DOHH2 (cell line): ENCODE results near the gene HOXA6.

Experiments used
- H3F3A ChIP-seq: fragments of 200-600 bp; sonication (generic), shearing (Covaris generic); 2 replicates; pipeline ENCODE4 v1.6.0; 2016; ENCODE audit warnings: antibody characterized with exemption, mild to moderate bottlenecking; ENCODE audit not compliant: control insufficient read depth, insufficient read depth
- H3K27ac ChIP-seq: fragments of 200-600 bp; sonication (generic); 2 replicates; pipeline ENCODE4 v1.5.1; 2014; ENCODE audit warnings: low read depth, mild to moderate bottlenecking, low read length, moderate library complexity
- H3K27me3 ChIP-seq: fragments of 200-600 bp; sonication (generic); 2 replicates; pipeline ENCODE4 v1.6.1; 2014; ENCODE audit warnings: mild to moderate bottlenecking, low read length, mixed read lengths; ENCODE audit not compliant: control insufficient read depth
- H3K36me3 ChIP-seq: fragments of 200-600 bp; sonication (generic); 2 replicates; pipeline ENCODE4 v1.6.1; 2014; ENCODE audit warnings: mild to moderate bottlenecking, low read length, moderate library complexity, mixed read lengths; ENCODE audit not compliant: control insufficient read depth
- H3K4me1 ChIP-seq: fragments of 200-600 bp; sonication (generic); 2 replicates; pipeline ENCODE4 v1.6.1; 2014; ENCODE audit warnings: mild to moderate bottlenecking, low read length, mixed read lengths; ENCODE audit not compliant: control insufficient read depth
- H3K4me2 ChIP-seq: fragments of 200-600 bp; sonication (generic); 2 replicates; pipeline ENCODE4 v1.6.0; 2014; ENCODE audit warnings: mild to moderate bottlenecking, low read length, moderate library complexity
- H3K4me3 ChIP-seq: fragments of 200-600 bp; sonication (generic); 2 replicates; pipeline ENCODE4 v1.5.1; 2014; ENCODE audit warnings: mild to moderate bottlenecking, low read length, mixed read lengths
- H3K79me2 ChIP-seq: fragments of 200-600 bp; sonication (generic); 2 replicates; pipeline ENCODE4 v1.6.1; 2014; ENCODE audit warnings: mild to moderate bottlenecking, low read length, mixed read lengths; ENCODE audit not compliant: control insufficient read depth
- H3K9me2 ChIP-seq: fragments of 200-600 bp; sonication (generic); replicated peaks from 2 replicates; pipeline ENCODE4 v1.6.1; 2014; ENCODE audit warnings: mild to moderate bottlenecking, low read length, mixed read lengths; ENCODE audit not compliant: control insufficient read depth
- H3K9me3 ChIP-seq: fragments of 200-600 bp; sonication (generic); 2 replicates; pipeline ENCODE4 v1.6.1; 2014; ENCODE audit warnings: antibody characterized with exemption, low read length, mixed read lengths; ENCODE audit not compliant: control insufficient read depth, insufficient read depth
- H4K20me1 ChIP-seq: fragments of 200-600 bp; sonication (generic); 2 replicates; pipeline ENCODE4 v1.6.0; 2014; ENCODE audit warnings: low read depth, mild to moderate bottlenecking, antibody characterized with exemption, low read length, moderate library complexity; ENCODE audit not compliant: control insufficient read depth, insufficient read depth
- EZH2phosphoT487 ChIP-seq: fragments of 200-600 bp; sonication (generic); IDR thresholded peaks from 2 replicates; pipeline ENCODE4 v1.6.1; 2017; ENCODE audit warnings: borderline replicate concordance, mild to moderate bottlenecking, antibody characterized with exemption, low read length, moderate library complexity, mixed read lengths
- TF ChIP-seq, protein P1 (sequence below): fragments of 200-600 bp; sonication (generic); IDR thresholded peaks from one replicate; pipeline ENCODE4 v1.5.1; 2014; ENCODE audit warnings: antibody characterized with exemption, mild to moderate bottlenecking, low read depth, low read length; ENCODE audit not compliant: poor library complexity, severe bottlenecking

HOXA6 gene

DNA sequence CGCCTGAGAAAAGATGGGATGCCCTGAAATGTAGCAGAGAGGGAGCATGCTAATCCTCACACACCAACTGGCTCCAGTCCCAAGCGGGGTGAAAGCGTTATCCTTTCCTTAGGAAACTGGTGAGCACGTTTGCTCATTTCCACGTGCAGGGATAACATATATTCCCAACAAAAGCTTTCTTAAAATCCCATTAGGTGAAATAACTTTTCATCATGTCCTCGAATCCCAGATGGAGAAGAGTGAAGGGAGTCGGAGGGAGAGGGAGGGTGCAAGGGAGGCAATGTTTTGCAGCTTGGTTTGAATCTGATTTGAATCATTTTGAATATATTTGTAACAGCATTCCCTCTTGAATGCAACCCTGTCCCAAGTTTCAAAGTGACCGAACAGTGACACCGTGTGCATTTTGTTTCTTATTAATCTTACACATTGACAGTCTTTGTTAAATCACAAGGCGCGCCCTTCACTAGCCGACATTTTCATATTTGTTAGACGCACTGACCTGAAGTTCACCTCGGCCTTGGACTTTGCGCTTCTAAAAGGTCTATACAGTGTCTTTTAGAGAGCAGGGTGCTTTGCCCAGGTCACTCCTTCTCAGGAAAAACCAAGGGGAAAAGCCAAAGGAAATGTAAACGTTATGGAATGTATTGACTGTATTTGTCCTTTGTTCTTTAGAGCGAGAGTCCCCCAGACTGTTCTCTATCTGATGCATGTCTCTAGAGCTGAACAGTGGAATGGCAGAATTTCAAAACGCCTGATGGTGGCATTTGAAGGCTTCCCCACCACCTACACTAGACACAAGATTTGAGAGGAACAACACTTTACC lies 14.0 kb downstream of the HOXA6 start:
- no peaks in the 10 kb centered on the region for H3K4me1 ChIP-seq
- no peaks in the 10 kb centered on the region for H4K20me1 ChIP-seq
- no peak for TF ChIP-seq EZH2phosphoT487
- TF ChIP-seq, protein P1, sequence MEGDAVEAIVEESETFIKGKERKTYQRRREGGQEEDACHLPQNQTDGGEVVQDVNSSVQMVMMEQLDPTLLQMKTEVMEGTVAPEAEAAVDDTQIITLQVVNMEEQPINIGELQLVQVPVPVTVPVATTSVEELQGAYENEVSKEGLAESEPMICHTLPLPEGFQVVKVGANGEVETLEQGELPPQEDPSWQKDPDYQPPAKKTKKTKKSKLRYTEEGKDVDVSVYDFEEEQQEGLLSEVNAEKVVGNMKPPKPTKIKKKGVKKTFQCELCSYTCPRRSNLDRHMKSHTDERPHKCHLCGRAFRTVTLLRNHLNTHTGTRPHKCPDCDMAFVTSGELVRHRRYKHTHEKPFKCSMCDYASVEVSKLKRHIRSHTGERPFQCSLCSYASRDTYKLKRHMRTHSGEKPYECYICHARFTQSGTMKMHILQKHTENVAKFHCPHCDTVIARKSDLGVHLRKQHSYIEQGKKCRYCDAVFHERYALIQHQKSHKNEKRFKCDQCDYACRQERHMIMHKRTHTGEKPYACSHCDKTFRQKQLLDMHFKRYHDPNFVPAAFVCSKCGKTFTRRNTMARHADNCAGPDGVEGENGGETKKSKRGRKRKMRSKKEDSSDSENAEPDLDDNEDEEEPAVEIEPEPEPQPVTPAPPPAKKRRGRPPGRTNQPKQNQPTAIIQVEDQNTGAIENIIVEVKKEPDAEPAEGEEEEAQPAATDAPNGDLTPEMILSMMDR = no peak
- peaks cover 56% of the 10 kb centered on the region for H3K27me3 ChIP-seq
- no peaks in the 10 kb centered on the region for H3K36me3 ChIP-seq
- no peaks in the 10 kb centered on the region for H3K9me3 ChIP-seq
- H3K27ac ChIP-seq = no peak overlapping the region
- no peaks in the 10 kb centered on the region for H3F3A ChIP-seq
- no peaks in the 10 kb centered on the region for H3K79me2 ChIP-seq
- H3K4me3 ChIP-seq = no peak overlapping the region
- no peaks in the 10 kb centered on the region for H3K9me2 ChIP-seq
- H3K4me2 ChIP-seq = no peak overlapping the region

DNA sequence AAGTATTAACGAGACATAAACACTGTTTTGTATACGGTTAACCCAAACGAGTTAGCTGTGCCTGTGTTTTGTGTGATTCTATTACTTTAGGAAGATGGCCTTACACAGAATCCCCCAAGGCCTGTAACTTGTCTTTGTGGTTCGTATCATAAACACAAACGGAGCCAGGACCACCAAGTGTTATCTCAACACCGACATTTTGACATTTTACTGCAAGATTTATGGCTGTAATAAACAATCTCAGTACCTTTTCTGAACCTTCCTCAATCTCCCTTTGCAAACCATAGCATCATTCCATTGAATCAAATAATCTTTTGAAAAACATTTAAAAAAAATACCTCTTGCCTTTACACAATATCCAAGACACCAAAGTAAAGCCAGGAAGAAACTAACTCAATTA lies 14.6 kb downstream of the HOXA6 start:
- TF ChIP-seq, protein P1 = no peak
- no peak for TF ChIP-seq EZH2phosphoT487
- H3K27me3 ChIP-seq = peaks cover 53% of the 10 kb centered on the region
- no peak overlapping the region for H3K27ac ChIP-seq
- H3K4me2 ChIP-seq = no peak overlapping the region
- H3K4me3 ChIP-seq = no peak overlapping the region
- H3K36me3 ChIP-seq = no peaks in the 10 kb centered on the region
- no peaks in the 10 kb centered on the region for H3K9me3 ChIP-seq
- no peaks in the 10 kb centered on the region for H3K9me2 ChIP-seq
- no peaks in the 10 kb centered on the region for H3K4me1 ChIP-seq
- H3K79me2 ChIP-seq = no peaks in the 10 kb centered on the region
- no peaks in the 10 kb centered on the region for H3F3A ChIP-seq
- no peaks in the 10 kb centered on the region for H4K20me1 ChIP-seq

DNA sequence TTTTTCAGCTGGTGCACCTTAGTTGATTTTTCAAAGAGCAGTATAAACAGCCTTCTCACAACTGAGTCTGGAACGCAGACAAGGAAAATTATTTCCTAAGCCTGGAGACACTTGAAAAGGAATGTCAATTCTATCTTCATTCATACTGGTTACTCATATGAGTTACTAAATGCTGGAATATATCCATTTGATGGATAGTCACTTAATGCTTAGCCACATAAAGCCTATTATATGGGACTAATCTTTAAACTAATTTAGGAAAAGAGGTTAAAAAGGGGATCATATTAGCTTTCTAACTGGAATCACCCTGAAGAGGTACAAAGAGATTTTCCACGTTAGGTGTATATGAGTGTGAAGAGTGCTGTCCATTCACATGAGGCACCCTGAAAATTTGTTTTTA lies 15.4 kb downstream of the HOXA6 start:
- no peak for TF ChIP-seq EZH2phosphoT487
- TF ChIP-seq, protein P1 = no peak
- no peak overlapping the region for H3K4me2 ChIP-seq
- H3F3A ChIP-seq = no peaks in the 10 kb centered on the region
- H3K4me1 ChIP-seq = no peaks in the 10 kb centered on the region
- no peaks in the 10 kb centered on the region for H3K36me3 ChIP-seq
- no peaks in the 10 kb centered on the region for H3K9me2 ChIP-seq
- no peaks in the 10 kb centered on the region for H3K9me3 ChIP-seq
- H3K79me2 ChIP-seq = no peaks in the 10 kb centered on the region
- H3K27ac ChIP-seq = no peak overlapping the region
- no peak overlapping the region for H3K4me3 ChIP-seq
- H4K20me1 ChIP-seq = no peaks in the 10 kb centered on the region
- H3K27me3 ChIP-seq = peaks cover 53% of the 10 kb centered on the region
